HG03039 (cell line): ENCODE measurements around the gene UNK.
A peak's percentile ranks its signal among the peaks of the same experiment; 100 is the strongest.
"Not testable (repeated sequence)": the region's sequence is repeated elsewhere in the genome, so short reads cannot be mapped to it uniquely, and the experiment has no call there.

Experiments
- ATAC-seq: cut with Tn5 transposase; IDR thresholded peaks from one replicate; pipeline ENCODE4 v1.9.1; 2021; ENCODE audit warnings: mild to moderate bottlenecking, moderate library complexity; ENCODE audit not compliant: unreplicated experiment

UNK gene

GRCh38 chr17:75847614-75848522 is 63.3 kb downstream of the UNK start:
- ATAC-seq = no peak

DNA sequence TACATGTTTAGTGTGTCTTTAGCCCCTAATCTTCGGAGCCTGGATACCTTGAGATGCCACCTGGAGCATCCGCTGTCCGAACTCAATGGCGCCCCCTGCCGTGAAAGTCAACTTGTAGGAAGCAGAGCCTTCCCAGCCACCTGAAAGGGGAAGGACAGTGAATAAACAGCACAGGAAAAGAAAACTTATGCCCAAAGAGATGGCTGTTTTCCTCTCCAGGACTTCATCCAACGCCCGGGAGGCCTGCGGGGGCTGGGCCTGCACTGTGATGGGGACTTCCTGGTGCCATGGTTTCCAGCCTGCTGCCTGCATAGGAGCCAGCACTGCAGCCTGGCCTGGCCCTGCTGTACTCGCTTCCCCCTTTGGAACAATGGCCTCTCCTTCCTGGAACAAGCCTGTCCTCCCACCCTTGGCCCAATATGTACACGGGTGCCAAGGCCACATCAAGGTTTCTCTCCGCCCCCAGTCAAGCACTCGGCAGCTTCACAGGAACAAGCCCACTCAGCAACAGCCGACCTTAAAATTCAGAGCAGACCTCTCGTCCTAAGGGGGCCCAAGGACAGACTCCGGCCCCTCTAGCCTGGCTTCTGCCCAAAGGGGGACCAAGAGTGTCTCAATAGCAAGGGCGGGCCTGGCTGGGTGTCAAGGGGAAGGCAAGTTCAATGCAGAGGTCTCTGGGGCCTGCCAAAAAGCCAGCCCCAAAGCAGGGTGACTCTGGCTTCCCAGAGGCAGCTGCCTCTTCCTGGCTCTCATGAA is 64.1 kb downstream of the UNK start:
- no peak for ATAC-seq

DNA sequence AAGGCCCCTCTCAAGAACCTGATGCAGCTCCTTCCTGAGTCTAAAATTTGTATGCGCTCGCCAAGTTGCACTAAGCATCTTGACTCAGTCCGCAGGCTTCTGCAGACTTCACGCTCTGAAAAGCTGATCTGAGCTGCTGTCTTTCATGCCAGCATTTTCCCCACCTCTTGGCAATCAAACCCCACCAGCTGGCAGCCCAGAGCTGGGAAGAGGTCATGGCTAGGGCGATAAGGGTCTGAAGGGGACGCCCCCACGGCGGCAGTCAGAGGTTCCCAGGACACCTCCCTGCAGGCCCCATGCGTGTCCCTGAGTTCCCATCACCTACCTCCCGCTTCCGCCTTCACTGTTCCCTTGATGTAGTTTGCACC is 64.7 kb downstream of the UNK start:
- no peak for ATAC-seq

DNA sequence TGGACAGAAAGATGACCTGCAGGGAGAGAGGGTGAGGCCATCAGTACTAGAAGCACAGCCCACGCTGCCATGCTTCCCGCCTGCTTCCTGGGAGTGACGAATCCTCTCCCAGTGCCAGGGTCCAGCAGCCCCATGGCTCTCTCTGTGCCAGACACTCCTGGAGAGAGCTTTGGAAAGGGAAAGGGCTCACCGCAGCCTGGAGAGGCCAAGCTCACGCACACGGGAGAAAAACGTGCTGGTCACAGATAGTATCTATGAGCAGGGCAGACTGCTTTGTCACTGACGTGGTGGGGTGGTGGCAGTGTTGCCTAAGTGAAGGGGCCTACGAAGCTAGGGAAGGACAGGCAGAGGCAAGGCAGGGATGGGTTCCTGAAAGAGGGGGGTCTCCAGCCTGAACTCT is 65.1 kb downstream of the UNK start:
- ATAC-seq = no peak

DNA sequence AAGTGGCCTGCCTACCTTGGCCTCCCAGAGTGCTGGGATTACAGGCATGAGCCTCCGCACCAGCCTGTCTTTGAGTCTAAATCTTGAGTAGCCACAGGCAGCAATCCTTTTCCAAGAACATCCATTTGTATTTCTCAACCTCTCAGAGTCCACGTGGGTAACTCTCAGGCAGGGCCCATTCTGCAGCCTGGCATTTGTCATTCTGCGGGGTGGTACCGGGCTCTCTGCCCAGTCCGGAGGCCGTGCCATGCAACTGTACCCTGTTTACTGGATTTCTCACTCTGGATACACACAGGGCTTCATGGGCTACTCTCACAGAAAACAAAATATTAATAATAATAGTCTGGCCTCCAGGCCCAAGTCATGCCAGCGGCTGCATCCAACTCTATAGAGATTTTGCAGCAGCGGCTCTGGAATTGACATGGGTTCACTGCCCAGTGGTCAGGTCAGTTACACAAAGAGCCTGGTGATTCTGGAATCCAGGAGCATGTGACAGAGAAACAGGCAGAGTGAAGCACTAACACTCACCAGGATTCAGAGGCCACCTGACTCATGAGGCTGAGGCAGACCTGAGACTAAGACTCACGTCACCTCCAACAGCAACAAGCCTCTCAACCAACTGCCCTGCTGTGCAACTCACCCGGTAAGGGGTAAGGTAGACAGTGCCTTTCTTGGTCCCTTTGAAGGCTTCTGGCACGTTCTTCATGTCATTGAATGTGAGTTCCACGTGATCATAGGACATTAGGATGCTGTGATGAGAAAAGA is 66.5 kb downstream of the UNK start:
- no peak for ATAC-seq

DNA sequence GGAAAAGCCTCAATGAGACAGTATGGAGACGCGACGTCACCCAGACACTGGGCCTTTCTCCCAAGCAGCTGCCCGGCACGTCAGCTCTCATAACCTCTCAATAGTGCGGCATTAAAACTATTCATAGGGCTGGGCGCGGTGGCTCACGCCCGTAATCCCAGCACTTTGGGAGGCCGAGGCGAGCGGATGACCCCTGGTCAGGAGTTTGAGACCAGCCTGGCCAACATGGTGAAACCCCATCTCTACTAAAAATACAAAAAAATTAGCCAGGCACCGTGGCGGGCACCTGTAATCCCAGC is 67.0 kb downstream of the UNK start:
- not testable (repeated sequence) for ATAC-seq

DNA sequence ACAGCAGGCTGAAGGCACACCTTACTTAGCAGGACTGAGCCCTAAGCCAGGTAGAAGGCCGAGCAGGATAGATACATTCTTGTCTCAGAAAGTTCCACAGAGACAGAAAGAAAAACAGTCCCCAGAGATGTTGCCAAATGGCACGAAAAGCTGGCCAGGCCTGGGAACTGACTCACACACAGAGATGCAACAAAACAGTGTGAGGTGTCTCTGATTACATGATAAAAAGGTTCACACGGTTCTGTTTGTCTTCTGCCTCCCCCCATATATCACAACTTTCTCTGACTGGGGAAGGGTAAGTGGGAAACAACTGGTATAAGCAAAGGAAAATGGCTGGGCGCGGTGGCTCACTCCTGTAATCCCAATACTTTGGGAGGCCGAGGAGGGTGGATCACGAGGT is 68.8 kb downstream of the UNK start:
- no peak for ATAC-seq

DNA sequence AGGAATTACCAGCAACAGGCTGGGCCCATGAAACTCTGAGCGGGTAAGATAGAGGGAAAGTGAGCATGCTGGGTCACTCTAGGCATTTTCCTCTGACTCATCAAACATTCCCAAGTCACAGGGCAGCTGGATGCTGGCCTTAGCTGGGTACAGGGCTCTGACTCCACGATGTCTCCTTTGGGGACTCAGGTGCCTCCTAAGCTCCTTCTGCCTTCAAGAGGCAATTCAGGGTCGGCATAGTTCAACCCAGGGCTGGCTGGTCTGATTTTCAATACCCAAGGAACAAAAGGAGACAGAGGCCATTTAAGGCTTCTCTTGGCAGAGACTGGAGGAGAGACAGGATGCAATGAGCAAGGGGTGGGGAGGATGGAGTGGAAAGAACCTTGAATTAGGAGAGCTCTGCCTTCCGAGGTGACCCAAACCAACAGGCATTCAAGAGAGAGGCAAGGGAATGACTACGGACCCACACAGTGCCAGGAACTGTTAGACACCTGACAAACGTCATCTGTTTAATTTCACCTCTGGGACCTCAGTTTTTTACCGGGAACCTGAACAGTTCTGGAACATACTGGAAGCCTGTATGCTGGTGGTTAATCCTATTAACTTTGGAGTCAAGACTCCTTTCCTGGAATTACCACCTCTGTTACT is 69.6 kb downstream of the UNK start:
- ATAC-seq = no peak

GRCh38 chr17:75854881-75855309 is 70.3 kb downstream of the UNK start:
- ATAC-seq = peak; percentile 5

GRCh38 chr17:75855310-75856061 is 70.9 kb downstream of the UNK start, which contains the start of gene WBP2:
Gene WBP2, minus strand, starts transcription at chr17:75855335. Its CDS starts 38 bp downstream, at chr17:75855297.
- ATAC-seq = peak; percentile 80

DNA sequence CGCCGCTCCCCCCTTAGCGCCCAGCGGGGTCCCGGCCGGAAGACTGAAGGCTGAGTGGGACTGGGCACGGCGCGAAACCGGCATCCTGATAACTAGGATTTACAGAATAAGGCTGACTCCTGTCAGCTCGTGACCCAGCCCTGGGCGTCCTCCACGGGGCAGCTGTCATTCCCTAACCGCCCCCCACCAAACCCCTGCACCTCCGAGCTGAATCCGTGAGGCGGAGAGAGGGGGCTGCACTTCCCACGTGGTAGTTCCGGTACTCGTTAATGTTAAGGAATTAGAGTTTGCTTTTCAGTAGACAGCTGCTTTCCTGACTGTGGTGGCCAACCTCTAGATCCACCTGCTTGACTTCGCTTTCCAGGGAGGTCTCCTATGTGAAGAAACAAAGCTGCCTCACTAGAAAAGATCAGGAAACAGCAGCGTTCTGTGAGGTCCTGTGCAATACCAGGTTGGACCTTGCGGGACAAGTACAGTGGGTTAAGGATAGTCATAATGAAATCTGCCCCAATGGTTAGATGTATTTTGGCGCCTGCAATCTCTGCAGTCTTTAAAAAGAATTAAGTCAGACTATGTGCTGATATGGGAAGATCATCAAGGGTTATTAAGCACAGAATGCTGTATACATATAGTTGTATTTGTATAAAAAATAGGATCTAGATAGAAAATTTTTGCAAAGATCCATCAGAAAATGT is 71.6 kb downstream of the UNK start:
- peak; percentile 4 for ATAC-seq

- ATAC-seq = not testable (repeated sequence)
These were observed 74.8 kb downstream of the UNK start for GRCh38 chr17:75859358-75859757.

DNA sequence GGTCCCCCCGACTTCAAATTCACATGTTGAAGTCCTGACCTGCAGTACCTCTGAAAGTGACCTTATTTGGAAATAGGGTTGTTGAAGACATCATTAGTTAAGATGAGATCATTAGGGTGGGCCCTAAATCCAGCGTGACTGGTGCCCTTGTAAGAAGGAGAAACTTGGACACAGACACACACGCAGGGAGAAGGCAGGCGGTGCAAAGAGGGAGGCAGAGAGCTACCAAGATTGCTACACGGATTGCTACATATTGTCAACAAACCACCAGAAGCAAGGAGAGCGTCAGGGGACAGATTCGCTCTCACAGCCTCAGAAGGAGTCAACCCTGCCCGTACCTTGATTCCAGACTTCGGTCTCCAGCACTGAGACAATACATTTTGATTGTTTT is 77.3 kb downstream of the UNK start:
- no peak for ATAC-seq

GRCh38 chr17:75864448-75864871 is 79.9 kb downstream of the UNK start:
- peak; percentile 69 for ATAC-seq

DNA sequence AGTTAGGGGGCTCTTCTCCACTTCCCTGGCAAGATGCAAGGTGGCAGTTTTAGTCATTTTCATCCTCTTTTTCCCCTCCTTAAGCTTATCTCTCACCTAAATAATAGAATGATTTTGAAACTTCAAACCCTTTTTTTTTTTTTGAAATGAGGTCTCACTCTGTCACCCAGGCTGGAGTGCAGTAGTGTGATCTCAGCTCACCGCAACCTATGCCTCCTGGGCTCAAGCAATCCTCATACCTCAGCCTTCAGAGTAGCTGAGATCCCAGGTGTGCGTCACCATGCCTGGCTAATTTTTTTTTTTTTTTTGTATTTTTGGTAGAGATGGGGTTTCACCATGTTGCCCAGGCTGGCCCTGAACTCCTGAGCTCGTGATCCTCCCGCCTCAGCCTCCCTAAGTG is 80.3 kb downstream of the UNK start:
- not testable (repeated sequence) for ATAC-seq

DNA sequence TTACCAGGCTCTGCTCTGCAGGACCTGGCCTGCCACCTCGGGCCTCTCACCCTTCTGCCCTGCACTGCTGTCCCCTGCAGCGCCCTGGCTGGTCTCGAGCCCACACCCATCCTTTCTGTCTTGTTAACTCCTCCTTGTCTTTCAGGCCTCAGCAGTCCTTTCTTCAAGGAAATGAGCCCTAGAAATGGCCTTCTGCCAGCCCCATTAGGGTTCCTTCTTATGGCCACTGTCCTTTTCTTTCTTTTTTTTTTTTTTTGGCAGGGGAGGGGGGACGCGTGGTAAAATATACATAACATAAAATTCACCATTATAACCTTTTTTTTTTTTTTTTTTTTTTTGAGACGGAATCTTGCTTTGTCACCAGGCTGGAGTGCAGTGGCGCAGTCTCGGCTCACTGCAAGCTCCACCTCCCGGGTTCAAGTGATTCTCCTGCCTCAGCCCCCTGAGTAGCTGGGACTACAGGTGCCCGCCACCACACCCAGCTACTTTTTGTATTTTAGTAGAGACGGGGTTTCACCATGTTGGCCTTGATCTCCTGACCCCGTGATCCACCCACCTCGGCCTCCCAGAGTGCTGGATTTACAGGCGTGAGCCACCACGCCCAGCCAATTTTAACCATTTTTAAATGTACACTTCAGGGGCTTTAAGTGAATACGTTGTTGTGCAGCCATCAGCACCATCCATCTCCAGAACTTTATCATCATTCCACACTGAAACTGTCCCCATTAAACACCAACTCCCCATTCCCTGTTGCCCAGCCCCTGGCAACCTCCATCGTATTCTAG is 81.0 kb downstream of the UNK start:
- ATAC-seq = not testable (repeated sequence)

- not testable (repeated sequence) for ATAC-seq
These were observed 84.2 kb downstream of the UNK start for GRCh38 chr17:75868730-75869281.
